Measurements from ENCODE around the gene DOCK2.

Gene DOCK2

GRCh38 chr5:169650701-169651331, 13.7 kb downstream of the DOCK2 start:
- peaks cover 29% of the 10 kb centered on the region for H4K20me1 ChIP-seq (ENCODE audit: insufficient read depth, low read length)
- H3K36me3 ChIP-seq (replicated peaks; ENCODE audit: insufficient read depth, low read length) = peaks cover 12% of the 10 kb centered on the region
- no peaks in the 10 kb centered on the region for H3K9me3 ChIP-seq (replicated peaks; ENCODE audit: insufficient read depth, low read length)
- H3K9ac ChIP-seq (ENCODE audit: low read length) = no peak overlapping the region
- no peaks in the 10 kb centered on the region for H3K9me2 ChIP-seq (replicated peaks; ENCODE audit: insufficient read depth, low read length)
- no peak overlapping the region for H2AFZ ChIP-seq (ENCODE audit: low read length)
- H3K27ac ChIP-seq (ENCODE audit: low read length) = no peak overlapping the region
- H3K27me3 ChIP-seq (replicated peaks; ENCODE audit: insufficient read depth, low read length) = no peaks in the 10 kb centered on the region
- H3K4me3 ChIP-seq (ENCODE audit: low read length) = no peak overlapping the region
- H3K4me2 ChIP-seq (ENCODE audit: low read depth, low read length) = peak overlapping the region; percentile 12; the same call in 1 of the 2 replicates
- peaks cover 30% of the 10 kb centered on the region for H3K4me1 ChIP-seq (ENCODE audit: low read length)
- TF ChIP-seq EZH2phosphoT487 (IDR thresholded peaks at IDR 0.05; ENCODE audit: low read length) (no peak), CTCF (IDR thresholded peaks at IDR 0.05; ENCODE audit: low read length) (no peak), EZH2 (optimal IDR thresholded peaks at IDR 0.05; ENCODE audit: low read depth, low read length) (no peak)
- H3F3A ChIP-seq (ENCODE audit: insufficient read depth, low read length) = no peaks in the 10 kb centered on the region
- H3K79me2 ChIP-seq (ENCODE audit: low read length) = peaks cover 96% of the 10 kb centered on the region
- no peak for DNase-seq

GRCh38 chr5:169651526-169651925, 14.5 kb downstream of the DOCK2 start:
- no peaks in the 10 kb centered on the region for H3F3A ChIP-seq (ENCODE audit: insufficient read depth, low read length)
- peaks cover 14% of the 10 kb centered on the region for H3K36me3 ChIP-seq (replicated peaks; ENCODE audit: insufficient read depth, low read length)
- H3K27ac ChIP-seq (ENCODE audit: low read length) = no peak overlapping the region
- H3K27me3 ChIP-seq (replicated peaks; ENCODE audit: insufficient read depth, low read length) = no peaks in the 10 kb centered on the region
- no peak overlapping the region for H3K4me2 ChIP-seq (ENCODE audit: low read depth, low read length)
- H3K79me2 ChIP-seq (ENCODE audit: low read length) = peaks cover 96% of the 10 kb centered on the region
- peaks cover 29% of the 10 kb centered on the region for H4K20me1 ChIP-seq (ENCODE audit: insufficient read depth, low read length)
- H2AFZ ChIP-seq (ENCODE audit: low read length) = no peak overlapping the region
- H3K4me3 ChIP-seq (ENCODE audit: low read length) = no peak overlapping the region
- H3K4me1 ChIP-seq (ENCODE audit: low read length) = peaks cover 30% of the 10 kb centered on the region
- no peaks in the 10 kb centered on the region for H3K9me3 ChIP-seq (replicated peaks; ENCODE audit: insufficient read depth, low read length)
- H3K9ac ChIP-seq (ENCODE audit: low read length) = no peak overlapping the region
- no peak for TF ChIP-seq EZH2 (optimal IDR thresholded peaks at IDR 0.05; ENCODE audit: low read depth, low read length)
- TF ChIP-seq CTCF (IDR thresholded peaks at IDR 0.05; ENCODE audit: low read length) = no peak
- TF ChIP-seq EZH2phosphoT487 (IDR thresholded peaks at IDR 0.05; ENCODE audit: low read length) = no peak
- no peaks in the 10 kb centered on the region for H3K9me2 ChIP-seq (replicated peaks; ENCODE audit: insufficient read depth, low read length)
- DNase-seq = no peak

- DNase-seq = no peak
- H3K27me3 ChIP-seq (replicated peaks; ENCODE audit: insufficient read depth, low read length) = no peaks in the 10 kb centered on the region
- peaks cover 28% of the 10 kb centered on the region for H4K20me1 ChIP-seq (ENCODE audit: insufficient read depth, low read length)
- H3K9ac ChIP-seq (ENCODE audit: low read length) = no peak overlapping the region
- H3K27ac ChIP-seq (ENCODE audit: low read length) = no peak overlapping the region
- H3F3A ChIP-seq (ENCODE audit: insufficient read depth, low read length) = no peaks in the 10 kb centered on the region
- H3K9me2 ChIP-seq (replicated peaks; ENCODE audit: insufficient read depth, low read length) = no peaks in the 10 kb centered on the region
- peaks cover 96% of the 10 kb centered on the region for H3K79me2 ChIP-seq (ENCODE audit: low read length)
- H2AFZ ChIP-seq (ENCODE audit: low read length) = no peak overlapping the region
- H3K9me3 ChIP-seq (replicated peaks; ENCODE audit: insufficient read depth, low read length) = no peaks in the 10 kb centered on the region
- H3K4me1 ChIP-seq (ENCODE audit: low read length) = peaks cover 25% of the 10 kb centered on the region
- no peak overlapping the region for H3K4me3 ChIP-seq (ENCODE audit: low read length)
- no peak overlapping the region for H3K4me2 ChIP-seq (ENCODE audit: low read depth, low read length)
- H3K36me3 ChIP-seq (replicated peaks; ENCODE audit: insufficient read depth, low read length) = peaks cover 14% of the 10 kb centered on the region
- TF ChIP-seq EZH2 (optimal IDR thresholded peaks at IDR 0.05; ENCODE audit: low read depth, low read length) = no peak
- TF ChIP-seq EZH2phosphoT487 (IDR thresholded peaks at IDR 0.05; ENCODE audit: low read length) = no peak
- no peak for TF ChIP-seq CTCF (IDR thresholded peaks at IDR 0.05; ENCODE audit: low read length)
Observed at GRCh38 chr5:169652057-169652456, 15.0 kb downstream of the DOCK2 start.

All from MM.1S (cell line).